ENCODE measurements around the gene PDIA4.
"Not testable (repeated sequence)": the region's sequence is repeated elsewhere in the genome, so short reads cannot be mapped to it uniquely, and the experiment has no call there.

- TF ChIP-seq CTCF (IDR thresholded peaks at IDR 0.05); POLR2A (IDR thresholded peaks at IDR 0.05); POLR2AphosphoS5 (IDR thresholded peaks at IDR 0.05; ENCODE audit: insufficient read depth in 1 of 2, low read depth in 1 of 2): not testable (repeated sequence)
Measured at GRCh38 chr7:149030439-149030838, 2.1 kb upstream of the PDIA4 start.

Data from vagina (tissue), 2 donors.